Mammary epithelial cell (primary cell): ENCODE measurements around the gene EPB41L2.

Experiments used
- CTCF ChIP-seq, 2 donors: IDR thresholded peaks in 1 of 2; conservative IDR thresholded peaks in 1 of 2; 2 replicates each; pipeline ENCODE4 v1.5.1; 2011 to 2012; ENCODE audit warnings: inconsistent platforms in 2 of 2, low read length in 2 of 2, mild to moderate bottlenecking in 2 of 2, control low read depth in 1 of 2, low read depth in 1 of 2; ENCODE audit not compliant: insufficient read depth in 1 of 2; ENCODE audit errors: extremely low read depth in 1 of 2
- EZH2 ChIP-seq: IDR thresholded peaks from 2 replicates; pipeline ENCODE4 v1.6.1; 2012; ENCODE audit warnings: low read length, inconsistent platforms, borderline replicate concordance

DNA sequence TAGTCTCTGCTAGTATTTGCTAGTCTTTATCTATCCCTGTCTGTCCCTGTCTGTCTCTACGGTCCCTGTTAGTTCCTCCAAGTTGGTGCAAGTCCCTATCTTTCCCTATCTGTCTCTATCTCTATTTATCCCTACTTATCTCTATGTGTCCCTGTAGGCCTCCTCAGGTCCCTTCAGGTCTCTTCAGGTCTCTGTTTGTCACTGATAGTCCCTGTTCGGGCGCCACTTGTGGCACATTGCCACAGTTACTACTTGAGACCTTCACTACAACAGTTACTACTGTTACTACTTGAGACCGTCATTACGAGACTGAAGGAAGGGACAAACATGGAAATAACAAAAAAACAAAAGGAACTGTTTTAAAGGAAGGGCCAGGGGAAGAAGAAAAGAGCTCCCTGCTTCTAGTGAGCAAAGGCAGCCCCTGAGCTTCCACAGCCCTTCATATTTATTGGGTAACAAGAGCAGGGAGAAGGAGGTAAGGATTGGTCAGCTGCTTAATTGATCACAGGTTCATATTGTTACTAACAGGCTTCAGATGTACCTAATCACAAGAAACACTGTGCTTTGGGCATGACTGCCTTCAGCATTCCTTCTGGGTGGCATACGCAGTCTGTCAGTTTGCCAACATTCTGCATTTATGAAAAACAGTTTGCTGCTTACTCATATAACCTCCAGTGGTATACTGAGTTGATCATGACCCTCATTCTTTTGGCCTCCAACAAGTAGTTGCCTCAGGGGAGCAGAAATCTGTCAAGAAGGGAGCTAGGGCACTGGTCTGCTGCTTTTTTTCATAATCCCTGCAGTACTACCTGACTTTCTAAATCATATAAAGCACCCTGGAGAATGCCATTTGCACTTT is 8.4 kb downstream of the EPB41L2 start:
- TF ChIP-seq CTCF (conservative IDR thresholded peaks at IDR 0.05 in 1 of 2, IDR thresholded peaks at IDR 0.05 in 1 of 2; ENCODE audit: extremely low read depth in 1 of 2, insufficient read depth in 1 of 2, low read depth in 1 of 2, low read length in 2 of 2) (no peak), EZH2 (no peak)
